IMR-90 (cell line): ENCODE data around the gene PIP5K1C. TPM values are rescaled to one million over a fixed set of nuclear protein-coding genes. Genes with fewer than 3 reads are reported as not detected.

ENCODE experiments used
- ATAC-seq: fragments of 200-7000 bp; cut with Tn5 transposase; 2 replicates; pipeline ENCODE4 v1.9.1; 2020; ENCODE audit warnings: low read depth, mild to moderate bottlenecking, moderate library complexity
- BruUV-seq: library from RNA; stranded (reverse); fragments of 400-500 nt; replicated peaks from 2 replicates; lab custom pipeline; 2021; lab: Mats Ljungman, UMichigan
- CTCF ChIA-PET: fragments of 300-600 bp; formaldehyde crosslinking; extraction: SDS; loops from one replicate; lab custom pipeline; 2021; ENCODE audit warnings: antibody characterized with exemption; lab: Yijun Ruan, JAX
- POLR2A ChIA-PET: fragments of 300-600 bp; sonication (Branson Sonifier 250); formaldehyde crosslinking; loops from one replicate; lab custom pipeline; 2022; ENCODE audit warnings: antibody characterized with exemption; ENCODE audit not compliant: unreplicated experiment; lab: Charles Lee
- DNase-seq: peaks from one replicate; pipeline ENCODE4 v3.0.0; 2013
- H2AFZ ChIP-seq: replicated peaks from 2 replicates; pipeline ENCODE3; 2013; ENCODE audit warnings: low read length, mild to moderate bottlenecking; ENCODE audit not compliant: poor library complexity
- H2AK5ac ChIP-seq: 2 replicates; pipeline ENCODE4 v1.6.1; 2013; ENCODE audit warnings: low read depth, low read length, inconsistent platforms
- H2AK9ac ChIP-seq: replicated peaks from 2 replicates; pipeline ENCODE3; 2013; ENCODE audit warnings: mild to moderate bottlenecking, low read depth, low read length, moderate library complexity; ENCODE audit not compliant: poor library complexity
- H2BK120ac ChIP-seq: 2 replicates; pipeline ENCODE4 v1.6.1; 2013; ENCODE audit warnings: low read depth, low read length, inconsistent platforms
- H2BK15ac ChIP-seq: 3 replicates; pipeline ENCODE4 v1.6.1; 2013; ENCODE audit warnings: low read depth, low read length, inconsistent platforms
- H2BK20ac ChIP-seq: 2 replicates; pipeline ENCODE4 v1.6.1; 2013; ENCODE audit warnings: low read depth, mild to moderate bottlenecking, inconsistent platforms, low read length, moderate library complexity
- H2BK5ac ChIP-seq: 2 replicates; pipeline ENCODE4 v1.6.1; 2013; ENCODE audit warnings: mild to moderate bottlenecking, low read depth, low read length, inconsistent platforms; ENCODE audit not compliant: poor library complexity, severe bottlenecking
- H3K14ac ChIP-seq: replicated peaks from 2 replicates; pipeline ENCODE4 v1.6.1; 2013; ENCODE audit warnings: low read depth, low read length, inconsistent platforms
- H3K18ac ChIP-seq: 2 replicates; pipeline ENCODE4 v1.6.1; 2013; ENCODE audit warnings: low read depth, low read length, control low read depth
- H3K23ac ChIP-seq: 2 replicates; pipeline ENCODE4 v1.6.1; 2013; ENCODE audit warnings: low read depth, low read length, inconsistent platforms
- H3K27ac ChIP-seq: 2 replicates; pipeline ENCODE4 v1.5.1; 2013; ENCODE audit warnings: mild to moderate bottlenecking, control low read depth, low read length; ENCODE audit not compliant: insufficient read depth
- H3K27me3 ChIP-seq: 2 replicates; pipeline ENCODE4 v1.6.1; 2013; ENCODE audit warnings: low read length; ENCODE audit not compliant: control insufficient read depth, insufficient read depth
- H3K36me3 ChIP-seq: 2 replicates; pipeline ENCODE4 v1.6.1; 2013; ENCODE audit warnings: low read length, mixed read lengths; ENCODE audit not compliant: control insufficient read depth, insufficient read depth
- H3K4ac ChIP-seq: 2 replicates; pipeline ENCODE4 v1.6.1; 2013; ENCODE audit warnings: low read depth, low read length, inconsistent platforms
- H3K4me1 ChIP-seq: 2 replicates; pipeline ENCODE4 v1.6.1; 2013; ENCODE audit warnings: low read length, mixed read lengths; ENCODE audit not compliant: control insufficient read depth, insufficient read depth
- H3K4me2 ChIP-seq: 2 replicates; pipeline ENCODE4 v1.6.1; 2013; ENCODE audit warnings: low read depth, mild to moderate bottlenecking, control low read depth, low read length, moderate library complexity
- H3K4me3 ChIP-seq: 2 replicates; pipeline ENCODE4 v1.5.1; 2013; ENCODE audit warnings: low read depth, mild to moderate bottlenecking, control low read depth, low read length, moderate library complexity; ENCODE audit not compliant: insufficient read depth
- H3K56ac ChIP-seq: 2 replicates; pipeline ENCODE4 v1.6.1; 2013; ENCODE audit warnings: low read length, inconsistent platforms; ENCODE audit not compliant: insufficient read depth; ENCODE audit errors: extremely low read depth
- H3K79me1 ChIP-seq, 2 experiments: 2 replicates each; pipeline ENCODE4 v1.6.1; 2013; ENCODE audit warnings: low read length in 2 of 2, inconsistent platforms in 1 of 2, low read depth in 1 of 2
- H3K9ac ChIP-seq: 2 replicates; pipeline ENCODE4 v1.6.1; 2013; ENCODE audit warnings: low read depth, low read length, control low read depth
- H3K9me1 ChIP-seq: 2 replicates; pipeline ENCODE4 v1.6.1; 2013; ENCODE audit warnings: low read length, inconsistent platforms; ENCODE audit not compliant: insufficient read depth
- H3K9me3 ChIP-seq: 2 replicates; pipeline ENCODE4 v1.6.1; 2013; ENCODE audit warnings: low read length; ENCODE audit not compliant: control insufficient read depth, insufficient read depth
- H4K20me1 ChIP-seq: 2 replicates; pipeline ENCODE4 v1.6.1; 2013; ENCODE audit warnings: low read length, inconsistent platforms; ENCODE audit not compliant: insufficient read depth
- H4K5ac ChIP-seq: 2 replicates; pipeline ENCODE4 v1.6.1; 2013; ENCODE audit warnings: mild to moderate bottlenecking, low read depth, low read length, control low read depth
- H4K8ac ChIP-seq, 2 experiments: 2 replicates each; pipeline ENCODE4 v1.6.1; 2013; ENCODE audit warnings: low read depth in 2 of 2, low read length in 2 of 2, control low read depth in 1 of 2, inconsistent platforms in 1 of 2
- H4K91ac ChIP-seq: 2 replicates; pipeline ENCODE4 v1.6.1; 2013; ENCODE audit warnings: low read depth, low read length, inconsistent platforms; ENCODE audit not compliant: insufficient read depth
- CEBPB ChIP-seq: IDR thresholded peaks from 2 replicates; pipeline ENCODE4 v1.6.1; 2012; ENCODE audit warnings: low read depth, low read length, improper control_type of control experiment
- CHD1 ChIP-seq: IDR thresholded peaks from 2 replicates; pipeline ENCODE4 v1.6.1; 2012; ENCODE audit warnings: low read depth, low read length, improper control_type of control experiment
- MAFK ChIP-seq: IDR thresholded peaks from 2 replicates; pipeline ENCODE4 v1.6.1; 2012; ENCODE audit warnings: low read depth, low read length, improper control_type of control experiment
- POLR2A ChIP-seq: IDR thresholded peaks from 2 replicates; pipeline ENCODE4 v1.6.1; 2012; ENCODE audit warnings: mild to moderate bottlenecking, low read depth, low read length
- RAD21 ChIP-seq: IDR thresholded peaks from 2 replicates; pipeline ENCODE4 v1.6.1; 2012; ENCODE audit warnings: low read length, improper control_type of control experiment
- RCOR1 ChIP-seq: IDR thresholded peaks from 2 replicates; pipeline ENCODE4 v1.6.1; 2012; ENCODE audit warnings: mild to moderate bottlenecking, low read length, improper control_type of control experiment; ENCODE audit not compliant: insufficient replicate concordance
- WGBS, 2 experiments: methylation state at CpG; one replicate each; pipeline versions ENCODE4 v1.1.5 to v1.1.7; 2013; ENCODE audit warnings: missing lambda C conversion rate in 2 of 2; ENCODE audit not compliant: insufficient read length in 1 of 2; ENCODE audit errors: extremely low coverage in 2 of 2; 5-methylcytosine and 5-hydroxymethylcytosine counted together
- dilution Hi-C: fragments of 300-500 bp; cut with HindIII; formaldehyde crosslinking; loops from one replicate; pipeline ENCODE4 v1.14.3; 2018; ENCODE audit warnings: low sequenced_read_pairs; ENCODE audit not compliant: unreplicated experiment
- in situ Hi-C: fragments of 300-500 bp; cut with MboI; formaldehyde crosslinking; loops from 3 replicates; pipeline ENCODE4 v1.14.3; 2019; ENCODE audit warnings: low sequenced_read_pairs, inconsistent platforms, mixed read lengths
- intact Hi-C: fragments of 100-400 bp; cut with micrococcal nuclease; formaldehyde crosslinking; loops from 2 replicates; pipeline ENCODE4 v1.10.0; 2022
- polyA plus RNA-seq, 3 experiments: library from polyadenylated mRNA; depleted of rRNA; stranded (reverse); fragments of >200 nt; gene quantifications; 2 replicates each; pipeline ENCODE4 v1.2.3, GENCODE V29; 2012; ENCODE audit warnings: low replicate concordance in 1 of 3
- total RNA-seq: library from RNA; depleted of rRNA; stranded (reverse); fragments of >200 nt; gene quantifications from 2 replicates; pipeline ENCODE4 v1.2.3, GENCODE V29; 2012
- TF ChIP-seq, protein P1 (sequence below): fragments of 150-350 bp; IDR thresholded peaks from 2 replicates; pipeline ENCODE4 v1.6.1; 2017; ENCODE audit warnings: mild to moderate bottlenecking, antibody characterized with exemption, low read length, low read depth

The PIP5K1C gene
- total and polyA plus RNA-seq, 2 of the 4 experiments (the other 2 are of a cell fraction): 13.6 to 23.3 TPM

DNA sequence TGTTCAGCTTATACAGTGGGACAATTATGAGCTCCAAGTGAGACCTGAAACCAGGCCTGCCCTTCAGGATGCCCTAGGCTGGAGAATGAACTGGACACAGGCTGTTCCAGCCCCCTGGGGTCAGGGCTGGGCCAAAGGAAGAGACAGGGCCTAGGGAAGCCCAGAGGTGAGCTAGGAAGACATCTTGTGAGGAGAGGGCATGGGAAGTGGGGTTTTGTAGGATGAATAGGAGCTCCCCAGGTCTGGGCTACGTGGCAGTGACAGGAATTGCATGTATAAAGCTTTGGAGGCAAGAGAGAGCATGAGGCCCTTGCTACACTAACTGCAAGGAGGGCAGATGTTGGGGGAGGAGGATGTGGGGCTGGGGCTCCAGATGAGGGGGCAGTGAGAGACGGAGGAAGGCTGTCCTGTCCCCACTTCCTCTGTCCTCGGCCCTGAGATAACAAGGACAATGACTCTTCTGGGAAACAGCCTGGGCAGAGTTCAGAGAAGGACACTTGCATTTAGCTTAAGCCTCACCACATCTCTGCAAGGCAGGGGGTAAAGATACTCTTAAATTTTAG lies 92.1 kb downstream of the PIP5K1C start:
- H4K20me1 ChIP-seq: no peaks in the 10 kb centered on the region
- H4K5ac ChIP-seq: no peak overlapping the region
- H3K4ac ChIP-seq: peak overlapping the region; percentile 33
- H3K9me3 ChIP-seq: no peaks in the 10 kb centered on the region
- H3K4me2 ChIP-seq: no peak overlapping the region
- peaks cover 25% of the 10 kb centered on the region for H3K36me3 ChIP-seq
- WGBS, 2 experiments: no CpG with 5 or more reads among the region's 3 CpGs
- H4K8ac ChIP-seq: peak overlapping the region in 1 of 2 experiments; percentile 94; a peak in 1 of 4 replicates
- in situ Hi-C loops: loop anchor here (25.0 kb wide), 1 partner anchor 296 kb away; no protein-coding TSS in a partner anchor
- ATAC-seq: no peak
- BruUV-seq: no TSS peak
- ChIA-PET CTCF (no interaction called here), POLR2A (no interaction called here)
- H3K18ac ChIP-seq: no peak overlapping the region
- TF ChIP-seq MAFK (no peak), RAD21 (no peak), CEBPB (no peak), POLR2A (no peak), RCOR1 (no peak), CHD1 (no peak)
- TF ChIP-seq, protein P1, sequence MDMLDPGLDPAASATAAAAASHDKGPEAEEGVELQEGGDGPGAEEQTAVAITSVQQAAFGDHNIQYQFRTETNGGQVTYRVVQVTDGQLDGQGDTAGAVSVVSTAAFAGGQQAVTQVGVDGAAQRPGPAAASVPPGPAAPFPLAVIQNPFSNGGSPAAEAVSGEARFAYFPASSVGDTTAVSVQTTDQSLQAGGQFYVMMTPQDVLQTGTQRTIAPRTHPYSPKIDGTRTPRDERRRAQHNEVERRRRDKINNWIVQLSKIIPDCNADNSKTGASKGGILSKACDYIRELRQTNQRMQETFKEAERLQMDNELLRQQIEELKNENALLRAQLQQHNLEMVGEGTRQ: no peak
- H2AFZ ChIP-seq: no peak overlapping the region
- H2BK120ac ChIP-seq: no peak overlapping the region
- no peaks in the 10 kb centered on the region for H3K27me3 ChIP-seq
- H3K9me1 ChIP-seq: 0 out of 2 replicates have a peak, but pooled peaks cover 6% of the 10 kb centered on the region
- H2BK5ac ChIP-seq: no peak overlapping the region
- H3K4me1 ChIP-seq: peaks cover 11% of the 10 kb centered on the region
- dilution Hi-C loops: no loop called here
- H2AK9ac ChIP-seq: no peak overlapping the region
- peaks cover 7 to 17% of the 10 kb centered on the region in 2 experiments for H3K79me1 ChIP-seq
- H3K14ac ChIP-seq: no peak overlapping the region
- no peak overlapping the region for H2BK15ac ChIP-seq
- no peak for DNase-seq
- no peak overlapping the region; the same call in 1 of the 2 replicates for H4K91ac ChIP-seq
- no peak overlapping the region for H2BK20ac ChIP-seq
- H3K56ac ChIP-seq: no peak overlapping the region
- no peak overlapping the region for H3K27ac ChIP-seq
- H3K23ac ChIP-seq: no peak overlapping the region
- H3K9ac ChIP-seq: no peak overlapping the region
- peak overlapping the region; percentile 96; the same call in 1 of the 2 replicates for H2AK5ac ChIP-seq
- intact Hi-C loops: no loop called here
- 0 out of 2 replicates have a peak overlapping the region, but pooled peaks have one; percentile 56 for H3K4me3 ChIP-seq
